ENCODE results near the gene HELZ.
"Not testable (repeated sequence)": the region's sequence is repeated elsewhere in the genome, so short reads cannot be mapped to it uniquely, and the experiment has no call there.

Gene HELZ

GRCh38 chr17:67121316-67121891 lies 123.6 kb downstream of the HELZ start:
- DNase-seq (ENCODE audit: low read depth in 1 of 2, low spot score in 1 of 2): no peak

- DNase-seq (ENCODE audit: low read depth in 1 of 2, low spot score in 1 of 2): no peak
These were observed 125.9 kb downstream of the HELZ start for GRCh38 chr17:67119102-67119501.

- no peak for DNase-seq (ENCODE audit: low read depth in 1 of 2, low spot score in 1 of 2)
These were observed 128.9 kb downstream of the HELZ start for GRCh38 chr17:67116045-67116575.

GRCh38 chr17:67115401-67115800 lies 129.6 kb downstream of the HELZ start:
- no peak for DNase-seq (ENCODE audit: low read depth in 1 of 2, low spot score in 1 of 2)

- DNase-seq (ENCODE audit: low read depth in 1 of 2, low spot score in 1 of 2): no peak
These were observed 131.5 kb downstream of the HELZ start for GRCh38 chr17:67113486-67113885.

GRCh38 chr17:67111808-67112207 lies 133.2 kb downstream of the HELZ start:
- no peak for DNase-seq (ENCODE audit: low read depth in 1 of 2, low spot score in 1 of 2)

- no peak for DNase-seq (ENCODE audit: low read depth in 1 of 2, low spot score in 1 of 2)
These were observed 133.7 kb downstream of the HELZ start for GRCh38 chr17:67111327-67111726.

- DNase-seq (ENCODE audit: low read depth in 1 of 2, low spot score in 1 of 2): no peak
These were observed 134.4 kb downstream of the HELZ start for GRCh38 chr17:67110619-67111018.

- no peak for DNase-seq (ENCODE audit: low read depth in 1 of 2, low spot score in 1 of 2)
These were observed 135.9 kb downstream of the HELZ start for GRCh38 chr17:67109111-67109510.

GRCh38 chr17:67107811-67108775 lies 136.9 kb downstream of the HELZ start:
- no peak for DNase-seq (ENCODE audit: low read depth in 1 of 2, low spot score in 1 of 2)

GRCh38 chr17:67107171-67107570 lies 137.8 kb downstream of the HELZ start:
- DNase-seq (ENCODE audit: low read depth in 1 of 2, low spot score in 1 of 2): no peak

GRCh38 chr17:67105213-67105612 lies 139.8 kb downstream of the HELZ start:
- DNase-seq (ENCODE audit: low read depth in 1 of 2, low spot score in 1 of 2): no peak

- not testable (repeated sequence) for DNase-seq (ENCODE audit: low read depth in 1 of 2, low spot score in 1 of 2)
These were observed 140.4 kb downstream of the HELZ start for GRCh38 chr17:67104641-67105040.

- no peak for DNase-seq (ENCODE audit: low read depth in 1 of 2, low spot score in 1 of 2)
These were observed 147.0 kb downstream of the HELZ start for GRCh38 chr17:67098006-67098405.

- no peak for DNase-seq (ENCODE audit: low read depth in 1 of 2, low spot score in 1 of 2)
These were observed 148.4 kb downstream of the HELZ start for GRCh38 chr17:67096609-67097008.

- DNase-seq (ENCODE audit: low read depth in 1 of 2, low spot score in 1 of 2): no peak
These were observed 149.2 kb downstream of the HELZ start for GRCh38 chr17:67095803-67096202.

- DNase-seq (ENCODE audit: low read depth in 1 of 2, low spot score in 1 of 2): not testable (repeated sequence)
These were observed 149.7 kb downstream of the HELZ start for GRCh38 chr17:67095291-67095690.

GRCh38 chr17:67093348-67093747 lies 151.6 kb downstream of the HELZ start:
- DNase-seq (ENCODE audit: low read depth in 1 of 2, low spot score in 1 of 2): no peak

GRCh38 chr17:67092710-67093109 lies 152.3 kb downstream of the HELZ start:
- DNase-seq (ENCODE audit: low read depth in 1 of 2, low spot score in 1 of 2): not testable (repeated sequence)

GRCh38 chr17:67092291-67092690 lies 152.7 kb downstream of the HELZ start:
- DNase-seq (ENCODE audit: low read depth in 1 of 2, low spot score in 1 of 2): no peak

- no peak for DNase-seq (ENCODE audit: low read depth in 1 of 2, low spot score in 1 of 2)
These were observed 154.7 kb downstream of the HELZ start for GRCh38 chr17:67090341-67090740.

GRCh38 chr17:67088639-67089038 lies 156.4 kb downstream of the HELZ start:
- DNase-seq (ENCODE audit: low read depth in 1 of 2, low spot score in 1 of 2): no peak

Measured in activated T-helper 1 cell treated with anti-CD3 and anti-CD28 coated beads, Interleukin-2, amount 50 U/mL, for 16 hours (primary cell).